ENCODE results near the gene PDZK1.
"Not testable (repeated sequence)": the region's sequence is repeated elsewhere in the genome, so short reads cannot be mapped to it uniquely, and the experiment has no call there.

Gene PDZK1

DNA sequence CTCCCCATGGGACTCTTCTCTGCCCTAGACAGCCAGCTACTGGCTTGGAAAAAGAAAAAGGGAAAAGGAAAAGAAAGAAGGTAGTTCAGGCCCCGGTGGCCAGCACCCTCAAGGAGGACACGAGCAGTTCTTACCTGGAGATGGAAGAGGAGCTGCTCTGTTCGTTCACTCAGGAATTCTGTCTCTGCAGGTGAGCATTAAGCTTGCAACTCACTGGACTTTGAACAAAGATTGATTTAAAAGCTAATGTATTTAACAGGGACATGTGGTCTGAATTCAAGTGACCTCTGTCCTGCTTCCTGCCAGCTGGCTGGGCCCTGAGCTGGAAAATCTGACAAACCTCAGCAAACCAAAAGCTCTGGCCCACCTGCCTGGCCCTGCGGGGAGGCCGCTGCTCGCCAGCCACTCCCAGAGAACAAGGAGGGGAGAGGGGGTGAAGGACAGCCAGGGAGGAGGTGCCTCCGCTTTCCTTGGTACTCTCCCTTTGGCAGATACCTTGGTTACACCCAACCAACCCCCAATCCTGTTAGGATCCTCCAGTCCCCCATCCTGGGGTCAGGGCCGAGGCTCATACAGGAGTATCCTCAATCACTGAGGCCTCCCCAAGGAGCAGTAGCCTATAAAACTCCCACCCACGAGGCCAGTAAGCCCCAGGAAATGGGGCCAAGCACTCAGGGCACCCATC lies at the start of gene PDZK1:
TSS of gene PDZK1 (minus strand) at position 186 of the 685 bp plus-strand sequence. CDS start 19,347 bp downstream, outside the sequence.
- no peak for DNase-seq (ENCODE audit: low read depth in 2 of 2)

DNA sequence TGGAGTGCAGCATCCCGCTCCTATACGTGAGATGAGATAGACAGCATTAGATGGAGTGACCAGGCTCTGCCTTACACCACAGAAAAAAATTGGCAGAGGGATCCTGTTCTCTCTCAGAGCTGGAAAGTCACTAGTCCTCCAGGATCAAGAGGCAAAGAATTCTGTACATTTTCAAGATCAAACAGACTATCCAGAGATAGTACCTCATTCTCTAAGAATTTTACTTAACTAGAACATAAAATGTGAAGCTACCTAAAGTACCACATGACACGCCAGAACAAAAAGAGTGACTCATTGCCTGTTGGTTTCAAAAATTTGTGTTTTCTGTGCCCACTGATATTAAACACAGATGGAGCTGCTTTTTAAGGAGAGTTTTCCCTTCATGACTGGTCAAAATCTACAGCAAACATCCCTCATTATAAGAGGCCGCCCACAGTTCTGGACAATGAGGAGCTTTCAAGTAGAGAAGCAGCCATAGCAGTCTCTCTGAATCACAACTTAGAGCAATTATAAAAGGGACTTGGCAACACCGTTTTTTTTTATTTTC lies 44.4 kb upstream of the PDZK1 start:
- DNase-seq (ENCODE audit: low read depth in 2 of 2) = no peak

GRCh38 chr1:145750426-145750825 lies 43.3 kb upstream of the PDZK1 start:
- DNase-seq (ENCODE audit: low read depth in 2 of 2) = no peak

DNA sequence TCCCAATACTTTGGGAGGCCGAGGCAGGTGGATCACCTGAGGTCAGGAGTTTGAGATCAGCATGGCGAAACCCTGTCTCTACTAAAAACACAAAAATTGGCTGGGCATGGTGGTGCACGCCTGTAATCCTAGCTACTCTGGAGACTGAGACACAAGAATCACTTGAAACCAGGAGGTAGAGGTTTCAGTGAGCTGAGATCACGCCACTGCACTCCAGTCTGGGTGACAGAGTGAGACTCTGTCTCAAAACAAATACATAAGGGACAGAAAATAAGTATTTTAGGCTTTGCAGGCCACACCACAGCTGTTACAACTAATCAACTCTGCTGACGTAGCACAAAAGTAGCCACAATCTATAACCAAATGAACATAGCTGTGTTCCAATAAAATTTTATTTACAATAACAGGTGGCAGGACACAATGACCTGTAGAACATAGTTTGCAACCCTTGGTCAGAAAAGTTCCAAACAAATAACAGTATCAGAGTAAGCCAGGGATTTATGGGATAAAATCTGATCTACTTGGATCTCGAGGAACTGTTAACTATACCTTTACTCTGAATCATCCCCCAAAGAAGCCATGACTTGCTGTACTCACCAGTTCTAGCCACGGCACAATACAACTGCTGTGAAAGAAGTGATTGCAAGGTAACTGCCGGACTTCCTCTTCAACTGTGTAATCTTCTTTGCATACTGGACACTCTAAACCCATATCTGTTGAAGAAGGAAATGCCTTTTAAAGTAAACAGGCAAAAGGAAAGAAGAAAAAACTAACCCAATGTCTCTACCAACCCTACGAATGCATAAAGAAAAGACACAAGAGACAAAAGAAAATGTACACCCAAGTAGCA lies 40.5 kb upstream of the PDZK1 start:
- no peak for DNase-seq (ENCODE audit: low read depth in 2 of 2)

- no peak for DNase-seq (ENCODE audit: low read depth in 2 of 2)
Observed at GRCh38 chr1:145740269-145740668, 33.1 kb upstream of the PDZK1 start.

GRCh38 chr1:145736191-145736590 lies 29.0 kb upstream of the PDZK1 start:
- no peak for DNase-seq (ENCODE audit: low read depth in 2 of 2)

DNA sequence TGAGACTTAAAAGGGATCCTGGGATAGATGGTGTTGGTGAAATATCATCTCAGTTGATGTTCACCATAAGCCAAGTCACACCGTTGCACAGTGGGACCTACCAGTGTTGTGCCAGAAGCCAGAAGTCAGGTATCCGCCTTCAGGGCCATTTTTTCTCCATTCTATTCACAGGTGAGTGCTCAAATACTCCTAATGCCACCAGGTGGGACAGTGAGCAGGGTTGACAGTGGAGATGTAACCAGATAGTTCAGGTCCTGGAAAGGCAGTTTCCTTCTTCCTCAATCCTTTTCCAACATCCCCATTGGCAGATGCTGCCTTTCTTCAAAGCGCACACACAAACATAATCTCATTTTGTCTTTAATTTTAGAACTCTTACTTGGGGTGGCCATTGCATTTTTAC lies 23.7 kb upstream of the PDZK1 start:
- DNase-seq (ENCODE audit: low read depth in 2 of 2) = no peak

DNA sequence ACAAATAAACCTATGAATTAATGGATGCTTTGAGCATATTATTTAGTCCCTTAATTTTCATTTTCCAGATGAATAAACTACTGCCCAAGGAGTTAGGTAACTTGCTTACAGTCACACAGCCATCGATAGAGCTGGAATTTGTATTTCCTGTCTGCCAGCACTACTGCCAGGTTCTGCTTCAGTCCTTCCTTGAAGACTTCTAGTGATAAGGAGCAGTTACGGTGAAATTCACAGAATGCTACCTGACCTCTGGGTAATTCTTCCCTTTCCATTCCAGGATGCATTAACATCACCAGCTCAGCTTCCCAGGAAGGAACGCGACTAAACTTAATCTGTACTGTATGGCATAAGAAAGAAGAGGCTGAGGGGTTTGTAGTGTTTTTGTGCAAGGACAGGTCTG lies 23.3 kb upstream of the PDZK1 start:
- no peak for DNase-seq (ENCODE audit: low read depth in 2 of 2)

- no peak for DNase-seq (ENCODE audit: low read depth in 2 of 2)
Observed at GRCh38 chr1:145729666-145730436, 22.7 kb upstream of the PDZK1 start.

DNA sequence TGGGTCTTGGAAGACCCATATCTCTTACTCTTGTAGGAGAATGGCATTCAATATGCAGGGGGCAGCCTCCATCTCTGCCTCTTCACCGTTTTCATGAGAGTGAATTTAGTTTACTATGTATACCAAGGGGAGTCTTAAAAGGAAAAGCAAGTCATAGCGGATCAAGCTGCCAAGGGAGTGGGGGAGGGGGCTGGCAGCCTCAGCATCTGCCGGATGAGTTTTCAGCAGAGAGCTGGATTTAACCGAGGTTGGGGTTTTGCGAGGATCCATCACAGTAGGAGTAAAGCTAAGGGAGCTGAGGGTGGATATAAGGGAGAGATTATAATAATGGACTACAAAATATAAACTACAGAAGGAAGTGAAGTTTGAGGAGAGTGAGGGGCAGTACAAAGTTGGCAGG lies 22.0 kb upstream of the PDZK1 start:
- DNase-seq (ENCODE audit: low read depth in 2 of 2) = no peak

DNA sequence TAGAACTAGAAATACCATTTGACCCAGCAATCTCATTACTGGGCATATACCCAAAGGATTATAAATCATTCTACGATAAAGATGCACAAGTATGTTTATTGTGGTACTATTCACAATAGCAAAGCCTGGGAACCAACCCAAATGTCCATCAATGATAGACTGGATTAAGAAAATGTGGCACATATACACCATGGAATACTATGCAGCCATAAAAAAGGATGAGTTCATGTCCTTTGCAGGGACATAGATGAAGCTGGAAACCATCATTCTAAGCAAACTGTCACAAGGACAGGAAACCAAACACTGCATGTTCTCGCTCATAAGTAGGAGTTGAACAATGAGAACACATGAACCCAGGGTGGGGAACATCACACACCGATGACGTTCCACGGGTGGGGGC lies 19.0 kb upstream of the PDZK1 start:
- not testable (repeated sequence) for DNase-seq (ENCODE audit: low read depth in 2 of 2)

DNA sequence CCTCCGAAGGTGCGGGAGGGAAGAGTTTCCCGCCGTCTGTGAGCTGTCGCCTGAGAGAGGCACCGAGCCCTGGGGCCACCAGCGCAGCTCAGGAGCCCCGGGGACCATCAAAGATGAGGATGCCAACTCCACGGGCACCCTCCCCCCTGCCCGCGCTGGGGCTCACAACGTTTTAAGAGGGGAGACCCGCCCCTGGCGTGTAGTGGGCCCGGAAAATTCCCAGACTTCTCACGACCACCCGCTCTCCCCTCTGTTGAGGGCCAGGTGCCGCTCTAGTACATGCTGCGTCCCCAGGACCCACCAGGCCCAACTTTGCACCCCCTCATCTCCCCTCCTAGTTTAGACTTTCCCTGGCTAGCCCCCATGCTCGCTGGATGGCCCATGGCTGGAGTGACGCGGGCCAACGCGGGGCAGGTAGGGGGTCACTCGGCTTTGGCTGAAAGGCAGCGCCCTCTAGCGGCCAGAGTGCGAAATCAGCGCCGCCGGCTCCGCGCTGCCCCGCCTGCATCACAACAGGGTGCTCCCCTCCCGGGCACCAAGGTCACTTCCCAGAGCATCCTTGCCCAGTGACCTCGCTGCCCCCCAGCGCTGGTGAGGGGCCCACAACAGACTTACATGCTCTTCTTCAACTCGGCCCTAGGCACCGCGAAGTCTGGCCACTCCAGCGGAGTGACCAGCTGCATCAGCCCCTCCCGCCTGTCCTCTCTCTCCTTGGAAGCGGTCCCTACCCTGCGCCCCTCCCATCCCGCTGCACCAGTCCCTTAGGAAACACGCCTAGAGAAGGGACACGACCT lies 13.9 kb upstream of the PDZK1 start:
- peak; percentile 37 for DNase-seq (ENCODE audit: low read depth in 2 of 2)

GRCh38 chr1:145720556-145720877 lies 13.3 kb upstream of the PDZK1 start:
- no peak for DNase-seq (ENCODE audit: low read depth in 2 of 2)

DNA sequence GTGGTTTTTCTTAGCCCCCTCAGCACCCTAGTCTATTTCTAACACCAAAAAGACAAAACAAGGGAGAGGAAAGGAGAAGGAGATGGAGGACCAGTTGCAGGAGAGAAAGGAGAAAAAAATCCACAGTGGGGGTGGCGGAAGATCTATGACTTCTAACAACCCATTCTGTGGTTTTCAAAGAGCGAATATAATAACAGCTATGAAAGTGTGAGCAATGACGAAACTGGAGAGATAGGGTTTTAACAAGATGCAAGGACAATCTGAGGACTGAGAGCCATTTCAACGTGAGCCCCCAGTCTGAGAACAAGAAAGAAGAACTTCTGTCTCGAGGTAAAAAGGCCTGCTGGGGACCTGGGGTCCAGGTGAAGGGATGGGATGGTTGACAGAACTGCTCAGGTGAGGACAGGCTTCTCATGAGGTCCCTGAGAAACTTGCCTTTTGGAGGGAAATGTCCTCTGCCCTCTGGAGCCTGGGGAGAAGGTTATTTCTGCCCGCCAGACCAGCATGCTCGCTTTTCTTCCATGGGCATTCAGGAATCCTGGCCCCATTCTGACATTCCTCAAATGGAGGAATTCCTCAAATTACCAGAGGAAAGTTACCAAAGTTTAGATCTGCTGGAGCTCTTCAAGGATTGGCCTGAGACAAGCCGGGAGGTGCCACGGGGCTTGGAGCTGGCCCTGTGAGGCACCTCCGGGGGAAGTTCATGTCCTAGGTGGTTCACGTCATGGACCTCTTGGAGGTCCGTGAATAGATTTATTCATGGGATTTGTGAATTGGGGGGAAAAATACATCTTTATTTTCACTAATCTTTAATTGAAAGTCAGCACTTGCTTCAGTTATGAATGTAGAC lies 12.3 kb upstream of the PDZK1 start, which contains the start of gene CD160:
TSS of gene CD160 (plus strand) at position 270 of the 850 bp plus-strand sequence. CDS start 8,829 bp downstream, outside the sequence.
- DNase-seq (ENCODE audit: low read depth in 2 of 2) = no peak

- DNase-seq (ENCODE audit: low read depth in 2 of 2) = not testable (repeated sequence)
Observed at GRCh38 chr1:145718465-145718864, 11.3 kb upstream of the PDZK1 start.

DNA sequence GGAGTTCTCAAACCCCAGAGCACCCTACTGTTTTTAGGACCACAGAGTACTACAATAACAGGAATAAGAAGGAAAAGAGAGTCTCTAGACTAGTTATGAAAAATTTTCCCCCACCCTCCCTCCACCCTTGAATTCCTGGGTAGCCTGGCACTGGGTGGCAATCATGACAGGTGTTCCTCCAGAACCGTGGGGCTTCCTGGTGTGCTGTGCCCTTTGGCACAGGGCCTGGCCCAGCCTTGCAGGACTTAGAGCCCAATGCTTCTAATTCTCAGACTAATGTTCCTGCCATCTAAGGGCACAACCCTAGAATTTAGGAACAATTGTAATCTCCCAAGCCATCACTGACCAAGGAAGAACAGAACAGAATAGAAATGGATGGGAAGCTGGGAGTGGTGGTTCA lies 10.7 kb upstream of the PDZK1 start:
- DNase-seq (ENCODE audit: low read depth in 2 of 2) = no peak

DNA sequence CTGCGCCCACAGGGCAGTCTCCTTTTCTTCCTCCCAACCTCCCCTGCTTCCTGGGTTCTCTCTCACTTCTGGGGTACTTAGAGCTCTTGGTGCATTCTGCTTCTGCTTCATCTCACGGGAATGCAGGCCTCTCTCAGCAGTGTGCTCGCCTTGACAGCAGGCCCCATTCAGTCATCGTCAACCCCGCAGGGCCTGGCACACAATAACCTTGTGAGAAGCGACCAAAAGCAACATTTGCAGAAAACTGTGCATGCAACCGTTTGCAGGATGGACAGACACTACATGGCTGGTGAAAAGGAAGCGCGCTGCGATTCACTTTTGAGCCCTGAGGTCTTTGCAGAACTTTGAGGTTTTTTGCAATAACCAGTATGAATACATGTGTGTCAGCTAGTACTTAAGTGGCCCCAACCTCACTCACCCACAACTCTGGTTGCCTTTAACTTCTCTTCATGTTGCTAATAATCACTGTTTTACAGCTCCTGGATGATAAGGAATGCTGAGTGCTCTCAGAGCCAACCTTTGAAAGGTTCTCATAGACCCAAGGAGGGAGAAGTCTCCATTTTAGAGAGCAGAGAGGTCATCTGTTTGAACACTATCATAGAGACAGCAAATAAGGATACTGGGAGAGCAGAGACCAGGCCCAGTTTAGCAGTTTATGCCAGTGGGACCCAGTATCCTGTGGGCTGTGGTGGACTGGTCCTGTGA lies 9.6 kb upstream of the PDZK1 start:
- DNase-seq (ENCODE audit: low read depth in 2 of 2) = no peak

GRCh38 chr1:145714524-145715111 lies 7.5 kb upstream of the PDZK1 start:
- DNase-seq (ENCODE audit: low read depth in 2 of 2) = no peak

GRCh38 chr1:145711213-145711651 lies 4.1 kb upstream of the PDZK1 start:
- DNase-seq (ENCODE audit: low read depth in 2 of 2) = no peak
